ENCODE data around the gene SLC11A2. TPM values are rescaled to one million over a fixed set of nuclear protein-coding genes. Genes with fewer than 3 reads are reported as not detected.

Gene SLC11A2
- total RNA-seq, 1 donor from 2014 or later = 40.0 TPM

DNA sequence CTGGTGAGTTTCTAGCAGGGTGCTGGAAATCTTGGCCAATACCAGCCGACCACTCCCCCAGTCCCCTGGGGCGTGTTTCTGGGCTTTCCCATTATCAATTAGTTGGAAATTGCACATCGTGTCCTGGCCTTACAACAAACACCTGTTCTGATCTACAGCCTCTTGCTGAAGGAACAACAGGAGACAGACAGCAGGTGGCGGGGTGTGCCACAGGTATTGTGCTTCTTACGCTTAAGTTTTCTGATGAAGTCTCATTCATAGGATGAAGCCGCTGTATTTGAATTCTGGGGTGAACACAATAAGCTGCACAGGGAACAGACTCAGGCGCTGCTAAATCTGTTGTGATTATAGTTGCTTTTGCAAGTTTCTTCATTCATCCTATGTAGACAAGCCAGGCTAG, 73.1 kb downstream of the SLC11A2 start:
- H3K27me3 ChIP-seq (ENCODE audit: insufficient read depth, low read length) = no peaks in the 10 kb centered on the region
- no peaks in the 10 kb centered on the region for H3K36me3 ChIP-seq (ENCODE audit: insufficient read depth, low read length)
- no peaks in the 10 kb centered on the region for H3K79me2 ChIP-seq (ENCODE audit: insufficient read depth, low read length)
- no peaks in the 10 kb centered on the region for H4K20me1 ChIP-seq (ENCODE audit: insufficient read depth, low read length)
- Mint-ChIP-seq H3K4me1 (ENCODE audit: low read depth, unreplicated experiment) (no peaks in the 10 kb centered on the region), H3K27ac (ENCODE audit: unreplicated experiment) (no peak overlapping the region), H3K36me3 (ENCODE audit: low read depth, unreplicated experiment) (no peaks in the 10 kb centered on the region), H3K9me3 (ENCODE audit: unreplicated experiment) (peaks cover 1% of the 10 kb centered on the region), H3K4me3 (ENCODE audit: unreplicated experiment) (no peak overlapping the region), H3K27me3 (ENCODE audit: low read depth, unreplicated experiment) (no peaks in the 10 kb centered on the region)
- no peak for DNase-seq (ENCODE audit: low read depth)
- H3K27ac ChIP-seq (ENCODE audit: low read depth, low read length) = no peak overlapping the region
- H2AFZ ChIP-seq (ENCODE audit: low read depth, low read length) = no peak overlapping the region
- no peak overlapping the region for H3K4me2 ChIP-seq (ENCODE audit: low read length)
- H3K4me3 ChIP-seq (ENCODE audit: insufficient read depth, low read depth, low read length) = no peak overlapping the region
- no peaks in the 10 kb centered on the region for H3K4me1 ChIP-seq (ENCODE audit: insufficient read depth, low read length)
- no peak for FAIRE-seq
- TF ChIP-seq, protein P1, sequence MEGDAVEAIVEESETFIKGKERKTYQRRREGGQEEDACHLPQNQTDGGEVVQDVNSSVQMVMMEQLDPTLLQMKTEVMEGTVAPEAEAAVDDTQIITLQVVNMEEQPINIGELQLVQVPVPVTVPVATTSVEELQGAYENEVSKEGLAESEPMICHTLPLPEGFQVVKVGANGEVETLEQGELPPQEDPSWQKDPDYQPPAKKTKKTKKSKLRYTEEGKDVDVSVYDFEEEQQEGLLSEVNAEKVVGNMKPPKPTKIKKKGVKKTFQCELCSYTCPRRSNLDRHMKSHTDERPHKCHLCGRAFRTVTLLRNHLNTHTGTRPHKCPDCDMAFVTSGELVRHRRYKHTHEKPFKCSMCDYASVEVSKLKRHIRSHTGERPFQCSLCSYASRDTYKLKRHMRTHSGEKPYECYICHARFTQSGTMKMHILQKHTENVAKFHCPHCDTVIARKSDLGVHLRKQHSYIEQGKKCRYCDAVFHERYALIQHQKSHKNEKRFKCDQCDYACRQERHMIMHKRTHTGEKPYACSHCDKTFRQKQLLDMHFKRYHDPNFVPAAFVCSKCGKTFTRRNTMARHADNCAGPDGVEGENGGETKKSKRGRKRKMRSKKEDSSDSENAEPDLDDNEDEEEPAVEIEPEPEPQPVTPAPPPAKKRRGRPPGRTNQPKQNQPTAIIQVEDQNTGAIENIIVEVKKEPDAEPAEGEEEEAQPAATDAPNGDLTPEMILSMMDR (IDR thresholded peaks at IDR 0.05; ENCODE audit: insufficient read depth, low read depth, low read length) = no peak
- TF ChIP-seq EZH2 (IDR thresholded peaks at IDR 0.05; ENCODE audit: insufficient read depth, low read length) = no peak
- H3K9ac ChIP-seq (ENCODE audit: low read length) = no peak overlapping the region
- no peaks in the 10 kb centered on the region for H3K9me3 ChIP-seq (ENCODE audit: insufficient read depth, low read depth, low read length)

DNA sequence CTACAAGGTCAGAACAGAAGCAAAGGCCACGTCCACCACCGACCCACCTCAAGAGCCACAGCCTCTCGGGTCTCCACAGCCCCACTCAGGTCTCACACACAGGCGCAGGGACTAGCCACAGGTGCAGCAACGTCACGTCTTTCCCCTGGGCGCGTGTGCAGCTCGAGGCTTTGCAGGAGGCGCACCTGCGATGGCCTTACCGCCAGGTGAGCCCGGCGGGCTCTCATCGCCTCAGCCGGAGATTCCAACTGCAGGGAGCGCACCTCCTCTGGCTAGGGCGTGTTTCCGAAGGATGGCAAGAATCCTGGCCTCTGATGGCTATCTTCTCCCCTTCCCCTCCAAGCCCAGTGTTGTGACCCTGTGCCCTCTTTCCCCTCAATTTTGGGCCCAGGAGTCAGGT, 73.7 kb downstream of the SLC11A2 start, which contains the start of gene HIGD1C:
HIGD1C (plus strand) TSS at position 35 of the 400 bp plus-strand sequence. CDS start 1,455 bp downstream, outside the sequence.
- H2AFZ ChIP-seq (ENCODE audit: low read depth, low read length) = no peak within 1 kb of the TSS
- Mint-ChIP-seq H3K36me3 (ENCODE audit: low read depth, unreplicated experiment) (no peaks in the 10 kb centered on the region), H3K9me3 (ENCODE audit: unreplicated experiment) (peaks cover 2% of the 10 kb centered on the region), H3K4me1 (ENCODE audit: low read depth, unreplicated experiment) (no peaks in the 10 kb centered on the region), H3K4me3 (ENCODE audit: unreplicated experiment) (no peak within 1 kb of the TSS), H3K27ac (ENCODE audit: unreplicated experiment) (no peak within 1 kb of the TSS), H3K27me3 (ENCODE audit: low read depth, unreplicated experiment) (no peaks in the 10 kb centered on the region)
- no peak within 1 kb of the TSS for H3K27ac ChIP-seq (ENCODE audit: low read depth, low read length)
- H3K36me3 ChIP-seq (ENCODE audit: insufficient read depth, low read length) = no peaks in the 10 kb centered on the region
- H3K9me3 ChIP-seq (ENCODE audit: insufficient read depth, low read depth, low read length) = no peaks in the 10 kb centered on the region
- H3K79me2 ChIP-seq (ENCODE audit: insufficient read depth, low read length) = no peaks in the 10 kb centered on the region
- DNase-seq (ENCODE audit: low read depth) (no peak), FAIRE-seq (no peak)
- no peaks in the 10 kb centered on the region for H3K27me3 ChIP-seq (ENCODE audit: insufficient read depth, low read length)
- TF ChIP-seq EZH2 (IDR thresholded peaks at IDR 0.05; ENCODE audit: insufficient read depth, low read length) = no peak
- TF ChIP-seq, protein P1 (IDR thresholded peaks at IDR 0.05; ENCODE audit: insufficient read depth, low read depth, low read length) = no peak
- no peak within 1 kb of the TSS for H3K4me2 ChIP-seq (ENCODE audit: low read length)
- no peak within 1 kb of the TSS for H3K9ac ChIP-seq (ENCODE audit: low read length)
- H3K4me1 ChIP-seq (ENCODE audit: insufficient read depth, low read length) = no peaks in the 10 kb centered on the region
- H4K20me1 ChIP-seq (ENCODE audit: insufficient read depth, low read length) = no peaks in the 10 kb centered on the region
- no peak within 1 kb of the TSS for H3K4me3 ChIP-seq (ENCODE audit: insufficient read depth, low read depth, low read length)

DNA sequence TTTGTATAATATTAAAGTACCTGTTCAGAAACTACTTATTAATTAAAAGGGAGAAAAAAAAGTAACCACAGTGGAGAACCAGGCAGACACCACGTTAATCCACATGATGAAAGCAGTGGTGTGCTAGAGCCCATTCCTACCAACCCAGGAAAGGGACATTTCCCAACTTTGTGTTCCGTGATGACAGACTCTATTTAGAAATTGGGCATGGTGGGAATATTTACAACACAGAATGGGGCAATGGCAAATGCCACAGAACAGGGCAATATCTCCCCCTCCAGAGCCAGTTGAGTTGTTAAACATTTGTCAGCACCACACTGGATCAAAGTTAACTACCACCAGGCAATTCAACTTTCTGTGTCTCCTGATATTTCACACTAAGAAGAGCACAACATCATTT, 75.1 kb downstream of the SLC11A2 start:
- H3K79me2 ChIP-seq (ENCODE audit: insufficient read depth, low read length) = no peaks in the 10 kb centered on the region
- H3K9ac ChIP-seq (ENCODE audit: low read length) = no peak overlapping the region
- no peaks in the 10 kb centered on the region for H3K27me3 ChIP-seq (ENCODE audit: insufficient read depth, low read length)
- H4K20me1 ChIP-seq (ENCODE audit: insufficient read depth, low read length) = no peaks in the 10 kb centered on the region
- H3K9me3 ChIP-seq (ENCODE audit: insufficient read depth, low read depth, low read length) = no peaks in the 10 kb centered on the region
- no peak overlapping the region for H2AFZ ChIP-seq (ENCODE audit: low read depth, low read length)
- DNase-seq (ENCODE audit: low read depth) (no peak), FAIRE-seq (no peak)
- Mint-ChIP-seq H3K4me1 (ENCODE audit: low read depth, unreplicated experiment) (no peaks in the 10 kb centered on the region), H3K9me3 (ENCODE audit: unreplicated experiment) (peaks cover 2% of the 10 kb centered on the region), H3K36me3 (ENCODE audit: low read depth, unreplicated experiment) (no peaks in the 10 kb centered on the region), H3K27ac (ENCODE audit: unreplicated experiment) (no peak overlapping the region), H3K27me3 (ENCODE audit: low read depth, unreplicated experiment) (no peaks in the 10 kb centered on the region), H3K4me3 (ENCODE audit: unreplicated experiment) (no peak overlapping the region)
- no peaks in the 10 kb centered on the region for H3K4me1 ChIP-seq (ENCODE audit: insufficient read depth, low read length)
- no peak overlapping the region for H3K27ac ChIP-seq (ENCODE audit: low read depth, low read length)
- no peak overlapping the region for H3K4me2 ChIP-seq (ENCODE audit: low read length)
- no peak overlapping the region for H3K4me3 ChIP-seq (ENCODE audit: insufficient read depth, low read depth, low read length)
- H3K36me3 ChIP-seq (ENCODE audit: insufficient read depth, low read length) = no peaks in the 10 kb centered on the region
- TF ChIP-seq EZH2 (IDR thresholded peaks at IDR 0.05; ENCODE audit: insufficient read depth, low read length) = no peak
- TF ChIP-seq, protein P1 (IDR thresholded peaks at IDR 0.05; ENCODE audit: insufficient read depth, low read depth, low read length) = no peak

All from astrocyte (in vitro differentiated cells and primary cell).